GM21619 (cell line): ENCODE data around the gene COL23A1.

Source experiments
- ATAC-seq: cut with Tn5 transposase; IDR thresholded peaks from one replicate; pipeline ENCODE4 v1.9.1; 2021; ENCODE audit not compliant: unreplicated experiment

COL23A1 gene

DNA sequence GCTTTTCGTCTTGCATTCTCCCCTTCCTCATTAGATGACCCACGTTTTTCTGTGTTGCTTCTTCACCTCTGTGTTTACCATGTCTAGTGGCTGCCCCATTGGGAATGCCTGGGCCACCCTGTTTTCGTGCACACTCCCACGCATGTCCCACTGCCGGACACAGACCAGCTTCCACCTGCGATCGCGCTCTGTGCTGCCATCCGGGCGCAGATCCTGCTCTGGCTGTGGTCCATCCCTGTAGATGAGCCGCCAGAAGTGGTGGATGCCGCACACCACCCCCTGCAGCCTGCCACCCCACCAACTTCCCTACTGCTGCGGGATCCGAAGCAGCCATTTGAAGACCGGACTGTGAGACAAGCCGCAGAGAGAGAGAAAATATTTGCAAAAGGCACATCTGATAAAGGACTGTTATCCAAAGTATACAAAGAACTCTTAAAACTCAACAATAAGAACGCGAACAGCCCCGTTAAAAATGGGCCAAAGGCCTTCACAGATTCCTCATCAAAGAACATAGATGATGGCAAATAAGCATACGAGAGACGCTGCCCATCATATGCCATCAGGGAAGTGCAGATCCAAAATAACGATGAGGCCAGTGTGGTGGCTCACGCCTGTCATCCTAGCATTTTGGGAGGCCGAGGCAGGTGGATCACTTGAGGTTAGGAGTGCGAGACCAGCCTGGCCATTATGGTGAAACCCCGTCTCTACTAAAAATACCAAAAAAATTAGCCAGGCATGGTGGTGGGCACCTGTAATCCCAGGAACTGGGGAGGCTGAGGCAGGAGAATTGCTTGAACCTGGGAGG is 163.7 kb downstream of the COL23A1 start:
- ATAC-seq: no peak

- ATAC-seq: no peak
Measured at GRCh38 chr5:178425621-178426068, 164.5 kb downstream of the COL23A1 start.

- ATAC-seq: no peak
Measured at GRCh38 chr5:178424810-178425177, 165.4 kb downstream of the COL23A1 start.

DNA sequence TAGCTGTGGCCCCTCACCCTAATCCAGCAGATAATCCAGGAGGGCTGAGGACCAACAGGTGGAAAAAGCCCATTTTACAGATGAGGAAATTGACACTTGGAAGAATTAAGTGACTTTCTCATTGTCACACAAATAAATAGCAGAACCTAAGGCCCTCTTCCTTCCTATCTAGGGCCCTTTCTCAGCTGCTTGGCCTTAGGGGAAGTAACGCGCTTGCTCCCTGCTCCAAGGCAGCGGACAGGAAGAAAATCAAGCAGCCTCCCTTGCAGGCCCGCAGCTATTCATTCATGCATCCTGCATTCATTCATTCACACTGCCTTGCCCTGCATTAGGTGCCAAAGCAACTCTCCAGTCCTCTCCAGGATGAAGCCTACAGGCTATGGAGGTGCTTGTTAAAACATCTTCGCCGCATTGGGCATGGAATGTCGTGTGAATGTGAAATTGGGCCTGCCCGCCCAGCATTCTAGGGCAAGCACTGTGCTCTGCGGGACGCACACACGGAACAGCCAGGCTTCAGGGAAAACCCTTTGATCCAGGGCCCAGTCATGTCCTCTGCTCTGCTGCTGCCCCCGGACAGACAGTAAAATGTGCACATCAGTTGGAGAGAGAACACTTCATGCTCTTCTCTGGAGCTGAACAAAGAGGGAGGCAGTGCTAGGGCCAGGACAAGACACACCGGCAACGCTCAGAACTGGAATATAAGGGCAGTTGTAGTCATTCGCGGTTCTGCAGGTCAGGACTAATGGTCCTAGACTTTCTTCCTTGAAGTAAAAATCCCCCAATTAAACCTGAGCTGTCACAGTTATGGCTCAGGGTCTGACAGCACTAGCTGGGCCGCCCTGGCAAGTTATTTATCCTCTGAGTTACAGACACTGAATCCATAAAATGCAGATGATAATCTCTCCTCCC is 166.0 kb downstream of the COL23A1 start:
- ATAC-seq: no peak

- no peak for ATAC-seq
Measured at GRCh38 chr5:178423431-178423830, 166.8 kb downstream of the COL23A1 start.

- ATAC-seq: no peak
Measured at GRCh38 chr5:178422400-178422775, 167.8 kb downstream of the COL23A1 start.

- ATAC-seq: no peak
Measured at GRCh38 chr5:178421699-178422399, 168.3 kb downstream of the COL23A1 start.

GRCh38 chr5:178421128-178421527 is 169.1 kb downstream of the COL23A1 start:
- ATAC-seq: no peak

DNA sequence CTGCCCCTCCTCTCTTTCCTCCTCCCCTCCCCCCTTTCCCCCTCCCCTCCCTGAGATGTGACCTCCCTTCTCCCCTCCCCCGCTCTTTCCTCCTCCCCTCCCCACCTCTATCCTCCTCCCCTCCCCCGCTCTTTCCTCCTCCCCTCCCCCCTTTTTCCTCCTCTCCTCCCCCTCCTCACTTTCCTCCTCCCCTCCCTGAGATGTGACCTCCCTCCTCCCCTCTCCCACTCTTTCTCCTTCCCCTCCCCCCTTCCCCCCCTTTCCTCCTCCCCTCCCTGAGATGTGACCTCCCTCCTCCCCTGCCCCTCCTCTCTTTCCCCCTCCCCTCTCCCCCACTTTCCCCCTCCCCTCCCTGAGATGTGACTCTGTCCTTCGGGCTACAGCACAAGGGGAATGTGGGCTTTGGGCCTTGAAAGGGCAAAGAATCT is 169.8 kb downstream of the COL23A1 start:
- no peak for ATAC-seq

GRCh38 chr5:178419651-178420050 is 170.5 kb downstream of the COL23A1 start:
- no peak for ATAC-seq

- no peak for ATAC-seq
Measured at GRCh38 chr5:178419196-178419595, 171.0 kb downstream of the COL23A1 start.

- ATAC-seq: no peak
Measured at GRCh38 chr5:178418471-178419010, 171.7 kb downstream of the COL23A1 start.

DNA sequence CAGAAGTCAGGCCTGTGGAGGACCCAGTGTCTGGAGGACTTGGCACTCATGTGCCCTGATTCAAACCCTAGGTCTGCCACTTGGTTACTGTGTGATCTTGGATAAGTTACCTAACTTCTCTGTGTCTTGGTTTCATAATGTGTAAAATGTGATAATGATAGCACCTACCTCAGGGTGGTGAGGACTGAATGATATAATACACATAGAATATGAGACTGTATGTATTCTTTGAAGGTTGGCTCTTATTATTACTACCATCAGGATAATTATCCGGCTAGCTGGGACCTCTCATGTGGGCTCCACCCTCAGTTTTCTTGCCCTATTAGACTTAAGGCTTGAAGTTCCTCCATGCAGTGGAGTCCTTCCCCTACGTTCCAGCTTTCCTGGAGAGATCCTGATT is 172.2 kb downstream of the COL23A1 start:
- ATAC-seq: no peak

GRCh38 chr5:178417391-178417811 is 172.8 kb downstream of the COL23A1 start:
- no peak for ATAC-seq

DNA sequence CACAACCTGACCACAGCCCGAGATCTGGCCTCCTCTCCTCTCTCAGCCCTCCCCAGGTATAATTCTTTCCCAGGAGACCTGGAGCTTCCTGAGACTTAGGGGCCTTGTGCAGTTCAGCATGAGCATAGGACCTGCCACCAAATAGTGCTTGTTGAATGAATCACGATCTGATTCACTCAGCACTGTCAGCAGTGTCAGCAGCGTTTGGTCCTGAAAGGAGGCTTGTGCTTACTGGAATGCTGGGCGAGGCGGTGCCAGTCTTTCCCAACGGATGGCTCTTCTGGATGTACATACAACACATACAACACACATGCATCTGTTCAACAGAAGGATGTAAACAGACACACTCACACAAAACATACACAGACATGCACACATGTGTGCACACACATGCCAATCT is 173.3 kb downstream of the COL23A1 start:
- no peak for ATAC-seq

- no peak for ATAC-seq
Measured at GRCh38 chr5:178416206-178416882, 173.8 kb downstream of the COL23A1 start.

DNA sequence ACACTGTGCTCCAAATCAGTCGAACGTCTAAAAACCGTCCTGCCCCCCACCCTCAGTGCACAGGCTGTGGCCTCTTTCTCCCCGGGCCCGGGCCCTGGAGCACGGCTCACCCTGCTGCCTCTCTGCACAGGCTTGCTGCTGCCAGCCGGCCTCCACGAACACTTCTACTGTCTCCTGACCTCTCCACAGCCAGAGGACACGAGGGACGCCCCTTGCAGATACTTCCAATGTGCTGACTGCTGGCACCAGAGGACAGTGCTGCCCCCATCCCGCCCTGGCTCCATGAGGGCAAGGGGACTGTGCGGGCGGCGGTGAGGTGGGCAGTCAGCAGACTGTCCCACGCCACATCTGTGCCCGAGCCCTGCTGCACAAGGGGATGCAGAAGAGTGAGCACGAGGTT is 174.8 kb downstream of the COL23A1 start:
- no peak for ATAC-seq

DNA sequence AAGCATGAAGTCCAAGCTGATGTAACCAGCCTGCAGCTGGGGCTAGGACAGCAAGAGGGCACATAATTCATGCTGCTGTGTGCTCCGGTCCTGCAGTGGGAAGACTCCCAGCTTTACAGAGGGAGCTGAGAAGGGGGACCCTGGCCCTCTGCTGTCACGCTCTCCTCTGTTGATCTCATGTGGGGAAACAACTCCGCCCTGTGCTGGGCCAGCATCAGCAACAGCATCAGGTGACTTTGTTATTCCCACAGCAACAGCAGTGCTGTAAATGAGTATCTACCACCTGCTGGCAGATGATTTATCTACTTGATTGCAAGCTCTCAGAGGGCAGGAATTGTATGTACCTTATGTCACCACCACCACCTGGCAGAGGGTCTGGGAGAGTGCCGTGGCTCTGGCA is 176.2 kb downstream of the COL23A1 start:
- no peak for ATAC-seq

GRCh38 chr5:178411083-178411482 is 179.1 kb downstream of the COL23A1 start:
- no peak for ATAC-seq

DNA sequence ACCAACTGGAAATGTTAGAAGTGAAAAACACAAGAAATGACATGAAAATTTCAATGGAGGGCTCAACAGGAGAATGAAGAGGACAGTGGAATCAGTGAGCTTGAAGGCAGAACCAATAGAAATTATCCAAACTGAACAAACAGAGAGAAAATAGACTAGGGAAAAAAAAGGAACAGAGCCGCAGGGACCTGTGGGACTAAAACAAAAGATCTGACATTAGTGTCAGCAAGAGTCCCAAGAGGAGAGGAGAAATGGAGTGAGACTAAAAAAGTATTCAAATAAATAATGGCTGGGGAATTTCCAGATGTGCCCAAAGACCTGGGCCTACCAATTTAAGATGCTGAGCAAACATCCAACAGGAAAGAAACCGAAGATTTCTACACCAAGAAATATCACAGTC is 182.5 kb downstream of the COL23A1 start:
- ATAC-seq: no peak

GRCh38 chr5:178404987-178405386 is 185.2 kb downstream of the COL23A1 start:
- ATAC-seq: no peak
